ENCODE results near the gene F3.

F3 gene

DNA sequence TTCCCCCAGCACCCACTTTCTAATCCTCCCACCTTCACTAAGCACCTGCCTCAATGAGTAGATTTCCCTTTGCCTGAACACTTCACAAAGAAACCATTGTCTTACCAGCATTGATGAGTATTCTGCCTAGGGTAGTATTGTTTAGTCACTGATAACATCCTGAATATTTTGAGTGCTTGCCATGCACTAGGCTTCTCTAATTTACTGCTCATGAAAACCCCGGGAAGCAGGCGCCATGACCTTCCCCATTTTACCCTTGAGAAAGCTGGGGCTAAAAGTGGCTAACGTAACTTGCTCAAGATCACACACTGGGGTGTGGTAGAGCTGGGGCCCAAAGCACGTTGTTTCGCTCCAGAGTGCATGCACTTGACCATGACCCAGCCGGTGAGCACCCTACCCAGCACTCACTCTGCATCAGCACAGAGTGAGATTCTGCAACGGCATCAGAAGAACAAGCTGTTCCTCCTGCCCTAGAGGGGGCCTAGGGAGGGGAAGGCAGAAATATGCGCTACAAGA, 10.6 kb upstream of the F3 start:
- no peak for DNase-seq

DNA sequence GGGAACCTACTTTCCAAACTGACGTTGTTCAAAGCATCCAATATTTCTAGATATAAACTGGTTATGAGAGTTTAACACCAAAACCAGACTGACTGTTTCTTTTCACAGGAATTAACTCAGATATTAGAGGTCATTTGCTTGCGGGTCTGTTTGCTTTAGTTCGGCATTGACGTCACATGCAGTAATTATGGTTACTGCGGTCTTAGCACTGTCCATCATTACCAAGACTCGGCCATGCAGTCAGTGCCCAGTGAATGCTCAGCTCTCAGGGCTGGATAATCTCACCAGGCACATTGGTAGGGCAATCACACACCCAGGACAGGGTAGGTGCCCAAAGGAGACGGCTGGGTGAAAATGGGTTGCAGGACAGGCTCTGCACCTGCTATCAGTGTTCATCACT, 9.9 kb upstream of the F3 start:
- no peak for DNase-seq

DNA sequence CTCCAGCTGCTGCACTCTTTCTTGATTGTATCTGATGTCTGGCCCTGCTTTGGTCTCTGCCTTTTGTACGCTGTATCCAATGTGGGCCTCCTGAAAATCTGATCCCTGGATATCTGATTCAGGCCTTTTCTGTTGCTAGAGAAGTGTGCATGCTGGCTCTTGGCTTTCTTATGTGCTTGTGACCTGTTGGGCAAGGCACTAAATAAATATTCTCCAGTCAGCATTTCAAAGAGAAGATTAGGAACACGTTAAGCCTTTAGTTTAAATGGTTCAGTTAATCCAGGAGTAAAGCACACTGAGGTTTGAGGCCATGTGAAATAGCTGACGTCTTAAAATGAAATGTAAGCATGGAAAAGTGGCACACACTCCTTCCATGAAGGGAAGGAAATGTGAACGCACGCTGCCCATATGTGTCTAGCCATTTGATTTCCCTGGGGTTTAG, 9.3 kb upstream of the F3 start:
- DNase-seq = no peak

DNA sequence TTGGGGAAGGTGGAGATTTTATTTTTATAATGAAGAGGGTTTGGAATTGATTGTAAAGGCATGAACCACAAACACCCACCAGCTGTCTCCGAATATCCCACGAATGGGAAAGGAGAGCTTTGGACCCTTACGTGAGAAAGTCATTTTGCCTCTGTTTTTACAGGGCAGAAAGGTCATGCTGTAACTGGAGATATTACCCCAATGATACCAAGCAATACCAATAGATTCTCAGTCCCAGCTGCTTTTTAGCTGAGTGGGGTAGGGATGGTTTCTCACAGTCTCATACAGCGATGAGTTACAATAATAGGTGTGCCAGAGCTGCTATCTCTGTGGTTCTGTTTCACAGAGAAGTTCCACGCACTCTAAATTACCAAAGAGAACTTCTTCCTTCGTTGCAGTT, 8.8 kb upstream of the F3 start:
- DNase-seq = no peak

GRCh38 chr1:94549706-94550105, 8.1 kb upstream of the F3 start:
- no peak for DNase-seq

DNA sequence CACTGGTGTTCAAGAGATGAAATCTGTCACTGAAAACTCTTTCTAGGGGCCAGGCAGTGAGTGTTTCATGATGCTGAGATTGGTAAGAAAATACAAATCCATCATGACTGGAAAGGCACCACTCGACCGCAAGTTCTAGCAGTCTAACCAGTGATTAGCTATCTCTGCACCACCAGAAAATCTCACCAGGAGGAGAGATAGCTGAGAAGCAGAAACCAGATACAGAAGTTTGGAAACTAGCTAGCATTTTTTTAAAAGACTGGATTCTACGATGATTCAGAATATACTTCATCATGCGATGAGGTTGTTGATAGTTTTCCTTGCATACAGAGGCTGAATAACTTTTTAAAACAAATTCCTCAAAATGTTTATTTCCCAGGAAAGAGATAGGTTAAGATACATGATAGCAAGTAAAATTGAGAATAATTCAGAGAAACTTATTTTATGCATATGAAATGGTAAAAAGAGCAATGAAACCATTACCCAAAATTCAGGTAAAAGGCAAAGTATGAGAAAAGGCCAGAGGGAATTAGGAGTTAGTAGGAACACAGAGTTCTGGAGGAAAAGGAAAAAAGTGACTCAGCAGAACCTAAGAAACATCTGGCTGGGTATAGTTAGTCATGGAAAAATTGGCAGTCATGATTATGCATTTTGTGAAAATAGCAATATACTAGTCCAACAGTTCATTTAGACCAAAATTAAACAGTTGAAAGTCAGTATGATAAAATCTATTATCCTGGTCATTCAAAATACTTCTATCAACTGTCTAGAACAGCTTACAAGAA, 3.3 kb upstream of the F3 start:
- peak; percentile 73 for DNase-seq

GRCh38 chr1:94543893-94544635, 2.5 kb upstream of the F3 start:
- peak; percentile 80 for DNase-seq

DNA sequence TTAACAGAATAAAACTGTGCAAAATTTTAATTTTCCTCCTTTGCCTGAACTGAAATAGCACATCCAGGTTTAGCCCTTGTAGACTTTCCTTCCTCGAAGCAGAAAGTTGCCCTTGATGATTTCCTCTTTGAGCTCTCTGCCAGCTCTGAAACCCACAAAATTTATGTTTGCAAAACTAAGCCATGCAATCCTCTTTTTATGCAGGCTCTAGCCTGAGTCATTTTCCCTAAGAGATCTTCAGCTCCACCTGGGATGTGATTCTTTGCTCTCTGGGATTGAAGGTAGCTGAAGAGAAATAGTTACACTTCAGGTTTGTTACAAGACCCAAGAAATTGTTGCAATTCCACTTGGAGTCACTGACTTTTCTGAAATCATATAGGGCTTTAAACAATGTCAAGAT, 1.4 kb upstream of the F3 start:
- DNase-seq = peak; percentile 54

DNA sequence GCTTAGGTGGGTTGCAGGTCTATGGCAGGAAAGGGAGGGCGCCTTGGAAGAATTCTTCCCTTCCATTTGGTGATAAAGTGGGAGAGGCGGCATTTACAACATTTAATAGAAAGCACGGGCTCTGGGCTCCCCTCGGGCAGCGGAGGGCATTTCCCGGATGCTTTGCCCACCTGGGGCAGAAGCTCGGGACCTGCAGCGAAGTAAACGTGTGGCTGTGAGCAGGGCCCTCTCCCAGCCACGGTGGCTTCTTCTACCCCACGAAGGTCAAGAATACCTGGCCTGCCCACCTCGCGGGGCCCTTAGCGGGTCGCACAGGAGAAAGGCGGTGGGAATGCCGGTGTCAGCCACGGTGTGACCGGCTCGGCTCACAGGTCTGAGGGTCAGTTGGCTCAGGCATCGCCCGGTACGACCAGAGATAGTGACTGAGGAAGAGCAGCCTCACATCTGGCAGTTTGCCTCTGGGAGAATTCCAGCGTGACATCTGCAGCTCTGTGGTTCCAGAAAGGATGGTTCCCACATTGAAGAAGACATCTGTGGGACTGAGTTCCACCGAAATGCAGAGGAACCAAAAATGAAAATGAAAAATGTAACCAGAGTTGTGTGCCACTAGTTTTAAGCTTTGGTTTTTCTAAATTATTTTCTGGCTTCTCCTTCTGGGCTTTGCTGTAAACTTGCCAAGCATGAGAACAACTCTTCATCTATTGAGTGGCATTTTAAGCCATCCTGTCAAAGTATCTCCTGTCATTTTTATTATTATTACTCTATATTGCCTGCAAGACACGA, 720 bp upstream of the F3 start:
- peak; percentile 75 for DNase-seq

DNA sequence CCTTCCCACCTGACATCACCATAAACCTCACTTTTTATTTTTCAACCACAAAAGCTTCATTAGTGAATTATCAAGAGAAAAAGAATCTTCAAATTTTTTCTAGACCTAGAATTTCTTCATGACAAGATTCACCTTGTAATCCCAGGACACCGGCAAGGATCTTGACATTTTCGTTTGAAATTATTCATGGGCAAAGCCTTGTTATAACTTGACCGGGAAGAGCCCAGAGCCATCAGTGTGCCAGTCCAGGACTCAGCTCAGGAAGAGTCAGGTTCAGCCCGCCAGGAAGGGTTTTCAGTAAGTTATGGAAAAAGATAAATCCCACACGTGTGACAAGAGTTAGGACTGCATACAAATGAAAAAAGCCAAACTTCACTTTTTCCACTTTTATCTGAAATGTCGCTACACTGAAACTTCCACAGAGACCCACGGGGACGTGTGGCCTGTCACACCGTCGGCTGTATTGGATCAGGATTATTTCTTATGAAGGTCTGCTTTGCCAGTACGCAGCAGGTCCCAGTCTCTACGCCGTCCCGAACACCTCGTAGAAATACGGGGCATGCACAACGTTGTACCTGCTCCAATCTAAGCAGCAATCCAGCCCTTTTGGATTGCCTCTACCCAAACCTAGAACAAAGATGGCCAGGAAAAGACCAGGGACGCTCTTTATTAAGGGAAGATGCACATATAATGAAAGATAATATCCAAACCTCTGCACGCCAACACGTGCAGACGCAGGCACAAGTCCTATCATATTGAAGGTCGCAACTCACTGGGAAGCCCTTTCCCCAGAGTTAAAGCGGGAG, 916 bp downstream of the F3 start:
- DNase-seq = no peak

DNA sequence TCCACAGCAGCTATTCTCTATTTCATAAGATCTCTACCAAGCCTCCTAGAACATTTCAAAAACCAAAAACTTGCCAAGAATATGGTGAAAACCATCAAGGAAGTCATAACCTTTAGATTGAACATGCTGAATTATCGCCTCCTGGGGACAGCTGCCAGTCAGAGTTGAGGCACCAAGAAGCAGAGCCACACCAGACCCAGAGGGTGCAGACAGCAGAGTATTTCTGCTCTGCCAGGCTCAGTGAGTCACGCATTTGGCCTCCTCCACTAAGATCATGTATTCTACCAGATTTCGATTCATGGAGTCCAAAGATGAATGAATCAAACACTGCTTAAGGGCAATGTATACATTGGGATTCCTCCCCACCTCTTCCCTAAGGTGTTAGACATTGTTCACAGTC, 2.1 kb downstream of the F3 start:
- peak; percentile 57 for DNase-seq

DNA sequence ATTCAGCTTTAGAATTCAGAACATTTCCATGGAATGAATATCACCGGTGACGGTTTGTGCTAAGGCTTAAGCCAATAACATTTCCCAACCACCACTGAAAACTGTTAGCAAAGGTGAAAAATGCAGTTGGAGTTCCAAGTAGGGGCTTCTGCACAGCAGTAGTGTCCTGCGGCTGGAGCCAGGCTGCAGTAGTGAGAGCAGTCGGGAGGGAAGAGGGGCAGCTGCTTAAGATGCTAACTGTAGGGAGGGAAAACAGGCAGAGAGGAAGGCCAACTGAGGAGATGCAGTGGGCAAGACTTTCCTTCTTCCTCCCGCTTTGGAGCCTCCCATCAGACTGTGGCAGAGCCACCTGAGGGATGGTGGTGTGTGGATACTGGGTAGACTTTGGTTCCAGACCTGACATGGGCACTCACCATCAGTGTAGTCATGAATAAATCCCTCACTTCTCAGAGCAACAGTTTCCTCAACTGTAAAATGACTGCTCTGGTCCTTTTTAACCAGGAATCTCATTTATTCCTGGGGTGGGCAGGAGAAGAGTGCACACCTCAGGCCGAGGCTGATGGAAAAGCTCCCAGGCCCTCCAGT, 3.2 kb downstream of the F3 start:
- no peak for DNase-seq

GRCh38 chr1:94537254-94537653, 4.3 kb downstream of the F3 start:
- DNase-seq = no peak

GRCh38 chr1:94535879-94536278, 5.7 kb downstream of the F3 start:
- no peak for DNase-seq

- no peak for DNase-seq
Measured at GRCh38 chr1:94535095-94535494, 6.5 kb downstream of the F3 start.

- DNase-seq = no peak
Measured at GRCh38 chr1:94532077-94532476, 9.5 kb downstream of the F3 start.

GRCh38 chr1:94531664-94532063, 9.9 kb downstream of the F3 start:
- no peak for DNase-seq

GRCh38 chr1:94530373-94530878, 11.1 kb downstream of the F3 start:
- no peak for DNase-seq

DNA sequence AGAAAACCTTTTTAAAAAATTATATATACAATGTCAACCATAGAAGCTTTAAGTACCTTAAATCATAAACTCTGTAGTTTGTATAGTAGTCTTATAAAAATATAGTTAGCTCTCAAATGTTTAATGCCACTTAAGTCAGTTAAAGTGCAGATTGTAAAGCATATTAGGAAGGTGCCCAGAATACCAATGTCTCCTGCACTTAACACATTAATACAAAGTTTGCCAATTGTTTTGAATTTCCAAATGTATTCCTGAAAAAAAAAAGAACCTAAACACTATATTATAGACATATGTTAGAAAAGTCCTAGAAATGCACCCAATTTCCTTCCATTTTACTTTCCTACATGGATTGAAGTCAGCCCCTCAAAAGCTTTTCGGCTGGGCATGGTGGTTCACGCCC, 12.1 kb downstream of the F3 start:
- no peak for DNase-seq

- DNase-seq = no peak
Measured at GRCh38 chr1:94528826-94529225, 12.7 kb downstream of the F3 start.

GRCh38 chr1:94528299-94528698, 13.3 kb downstream of the F3 start:
- DNase-seq = no peak

DNA sequence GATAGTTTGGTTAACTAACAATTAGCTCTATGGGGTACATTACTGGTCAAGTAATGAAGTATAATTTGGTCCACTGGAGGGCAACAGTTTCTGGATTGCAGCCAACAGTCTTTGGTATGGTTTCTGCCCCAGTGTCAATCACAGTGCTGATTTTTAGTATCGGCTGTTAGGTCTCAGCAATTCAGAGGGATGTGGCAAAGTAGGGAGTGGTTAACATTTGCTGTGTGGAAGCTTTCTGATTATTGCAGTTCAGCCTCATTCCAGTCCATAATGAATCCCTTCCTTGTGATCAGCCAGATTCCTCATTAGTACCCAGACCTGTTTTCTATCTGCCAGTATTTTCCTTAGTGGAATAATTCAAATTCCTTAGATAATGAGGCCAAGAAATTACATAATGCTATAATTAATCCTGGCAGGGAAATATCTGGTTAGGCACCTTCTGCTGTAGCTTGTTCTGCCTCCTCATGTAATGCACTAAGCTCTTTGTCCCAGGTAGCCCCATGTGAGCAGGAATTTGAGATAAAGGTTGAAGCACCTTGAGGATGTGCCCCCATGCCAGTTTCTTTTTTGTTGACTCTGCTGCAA, 14.0 kb downstream of the F3 start:
- peak; percentile 37 for DNase-seq
